SK-N-MC (cell line): ENCODE results near the gene MBNL2.

Experiments used
- DNase-seq: peaks from one replicate; pipeline ENCODE4 v3.0.0-alpha.2; 2011; ENCODE audit warnings: low read depth, low spot score
- H3K27ac ChIP-seq: fragments of 200-600 bp; sonication (generic); 2 replicates; pipeline ENCODE4 v1.5.1; 2016; ENCODE audit warnings: mixed run types
- H3K36me3 ChIP-seq: fragments of 200-600 bp; sonication (generic); 2 replicates; pipeline ENCODE4 v1.6.1; 2017; ENCODE audit warnings: antibody characterized with exemption, low read length, mixed read lengths; ENCODE audit not compliant: insufficient read depth
- H3K4me3 ChIP-seq: fragments of 200-600 bp; sonication (generic); 2 replicates; pipeline ENCODE4 v1.5.1; 2016
- H3K9ac ChIP-seq: fragments of 200-600 bp; sonication (generic); 2 replicates; pipeline ENCODE4 v1.8.0; 2017; ENCODE audit warnings: mixed run types, mixed read lengths; ENCODE audit not compliant: insufficient read length
- H3K9me3 ChIP-seq: fragments of 200-600 bp; sonication (generic); 2 replicates; pipeline ENCODE4 v1.6.1; 2017; ENCODE audit warnings: low read depth, mild to moderate bottlenecking, antibody characterized with exemption, low read length, moderate library complexity, mixed read lengths
- EZH2 ChIP-seq: fragments of 200-600 bp; sonication (generic); IDR thresholded peaks from one replicate; pipeline ENCODE4 v1.6.1; 2017; ENCODE audit warnings: antibody characterized with exemption
- FOXP2 ChIP-seq: optimal IDR thresholded peaks from 2 replicates; pipeline ENCODE3; 2011; ENCODE audit warnings: mild to moderate bottlenecking, moderate library complexity; ENCODE audit not compliant: insufficient read depth; ENCODE audit errors: extremely low read length, control extremely low read depth
- POLR2AphosphoS5 ChIP-seq: IDR thresholded peaks from 2 replicates; pipeline ENCODE4 v1.6.1; 2012; ENCODE audit warnings: mild to moderate bottlenecking, low read depth, low read length, borderline replicate concordance

The MBNL2 gene

GRCh38 chr13:97225533-97225932 lies 3.4 kb downstream of the MBNL2 start:
- Histone ChIP-seq H3K9ac (no peak overlapping the region), H3K9me3 (no peaks in the 10 kb centered on the region), H3K27ac (no peak overlapping the region), H3K4me3 (no peak overlapping the region), H3K36me3 (no peaks in the 10 kb centered on the region)
- DNase-seq, result no peak
- TF ChIP-seq EZH2 (no peak), FOXP2 (no peak), POLR2AphosphoS5 (no peak)

- Histone ChIP-seq H3K36me3 (no peaks in the 10 kb centered on the region), H3K9me3 (no peaks in the 10 kb centered on the region), H3K27ac (no peak overlapping the region), H3K4me3 (no peak overlapping the region), H3K9ac (no peak overlapping the region)
- no peak for TF ChIP-seq FOXP2
- no peak for TF ChIP-seq POLR2AphosphoS5
- TF ChIP-seq EZH2, result no peak
- DNase-seq, result no peak
Observed at GRCh38 chr13:97226013-97226412, 3.9 kb downstream of the MBNL2 start.

- no peaks in the 10 kb centered on the region for H3K36me3 ChIP-seq
- no peak overlapping the region for H3K27ac ChIP-seq
- DNase-seq, result no peak
- peak overlapping the region; percentile 13; the same call in 1 of the 2 replicates for H3K4me3 ChIP-seq
- H3K9ac ChIP-seq, result no peak overlapping the region
- no peak for TF ChIP-seq POLR2AphosphoS5
- TF ChIP-seq FOXP2, result no peak
- no peak for TF ChIP-seq EZH2
- no peaks in the 10 kb centered on the region for H3K9me3 ChIP-seq
Observed at GRCh38 chr13:97226788-97227627, 4.9 kb downstream of the MBNL2 start.

- no peak for DNase-seq
- Histone ChIP-seq H3K9me3 (no peaks in the 10 kb centered on the region), H3K36me3 (no peaks in the 10 kb centered on the region; the same call in 1 of the 2 replicates), H3K4me3 (no peak overlapping the region), H3K27ac (no peak overlapping the region), H3K9ac (no peak overlapping the region)
- TF ChIP-seq POLR2AphosphoS5 (no peak), EZH2 (no peak), FOXP2 (no peak)
Observed at GRCh38 chr13:97228850-97229521, 6.9 kb downstream of the MBNL2 start.

GRCh38 chr13:97229699-97230098 lies 7.6 kb downstream of the MBNL2 start:
- no peaks in the 10 kb centered on the region; the same call in 1 of the 2 replicates for H3K36me3 ChIP-seq
- no peak for DNase-seq
- H3K4me3 ChIP-seq, result no peak overlapping the region
- no peak overlapping the region for H3K9ac ChIP-seq
- TF ChIP-seq POLR2AphosphoS5 (no peak), EZH2 (no peak), FOXP2 (no peak)
- no peaks in the 10 kb centered on the region for H3K9me3 ChIP-seq
- H3K27ac ChIP-seq, result no peak overlapping the region

- no peak overlapping the region for H3K4me3 ChIP-seq
- no peak overlapping the region for H3K27ac ChIP-seq
- no peaks in the 10 kb centered on the region; the same call in 1 of the 2 replicates for H3K36me3 ChIP-seq
- TF ChIP-seq POLR2AphosphoS5 (no peak), FOXP2 (no peak), EZH2 (no peak)
- no peaks in the 10 kb centered on the region for H3K9me3 ChIP-seq
- no peak overlapping the region for H3K9ac ChIP-seq
- DNase-seq, result no peak
Observed at GRCh38 chr13:97231118-97231828, 9.1 kb downstream of the MBNL2 start.

GRCh38 chr13:97231829-97232196 lies 9.7 kb downstream of the MBNL2 start:
- H3K36me3 ChIP-seq, result no peaks in the 10 kb centered on the region; the same call in 1 of the 2 replicates
- no peak overlapping the region for H3K27ac ChIP-seq
- no peak overlapping the region for H3K4me3 ChIP-seq
- no peak overlapping the region for H3K9ac ChIP-seq
- TF ChIP-seq EZH2, result no peak
- no peak for TF ChIP-seq POLR2AphosphoS5
- TF ChIP-seq FOXP2, result no peak
- no peaks in the 10 kb centered on the region for H3K9me3 ChIP-seq
- DNase-seq, result no peak

- Histone ChIP-seq H3K4me3 (no peak overlapping the region), H3K9me3 (no peaks in the 10 kb centered on the region), H3K27ac (no peak overlapping the region), H3K36me3 (no peaks in the 10 kb centered on the region; the same call in 1 of the 2 replicates), H3K9ac (no peak overlapping the region)
- no peak for DNase-seq
- TF ChIP-seq EZH2 (no peak), FOXP2 (no peak), POLR2AphosphoS5 (no peak)
Observed at GRCh38 chr13:97233499-97233898, 11.4 kb downstream of the MBNL2 start.
